OCI-LY1 (cell line): ENCODE results near the gene SLC12A6.
"Not testable (repeated sequence)": the region's sequence is repeated elsewhere in the genome, so short reads cannot be mapped to it uniquely, and the experiment has no call there.

Experiments used
- H2AFZ ChIP-seq: fragments of 200-600 bp; sonication (generic), shearing (Covaris generic); 2 replicates; pipeline ENCODE4 v1.6.0; 2014; ENCODE audit warnings: antibody characterized with exemption, mild to moderate bottlenecking, low read length
- H3F3A ChIP-seq: fragments of 200-600 bp; sonication (generic), shearing (Covaris generic); 2 replicates; pipeline ENCODE4 v1.6.0; 2014; ENCODE audit warnings: mild to moderate bottlenecking, antibody characterized with exemption, low read length, moderate library complexity; ENCODE audit not compliant: insufficient read depth
- H3K27ac ChIP-seq: fragments of 200-600 bp; sonication (generic); 2 replicates; pipeline ENCODE4 v1.5.1; 2014; ENCODE audit warnings: low read length, mixed run types, mild to moderate bottlenecking, low read depth; ENCODE audit not compliant: poor library complexity, severe bottlenecking
- H3K27me3 ChIP-seq: fragments of 200-600 bp; sonication (generic); 2 replicates; pipeline ENCODE4 v1.6.0; 2014; ENCODE audit warnings: antibody characterized with exemption, mild to moderate bottlenecking, low read length, moderate library complexity; ENCODE audit not compliant: insufficient read depth
- H3K36me3 ChIP-seq: fragments of 200-600 bp; sonication (generic); 2 replicates; pipeline ENCODE4 v1.6.1; 2014; ENCODE audit warnings: mild to moderate bottlenecking, antibody characterized with exemption, low read length, moderate library complexity, mixed read lengths; ENCODE audit not compliant: insufficient read depth
- H3K4me1 ChIP-seq: fragments of 200-600 bp; sonication (generic); 2 replicates; pipeline ENCODE4 v1.5.1; 2014; ENCODE audit warnings: mild to moderate bottlenecking, low read length, moderate library complexity; ENCODE audit not compliant: insufficient read depth, severe bottlenecking
- H3K4me2 ChIP-seq: fragments of 200-600 bp; sonication (generic), shearing (Covaris generic); 2 replicates; pipeline ENCODE4 v1.6.1; 2014; ENCODE audit warnings: low read length
- H3K4me3 ChIP-seq: fragments of 200-600 bp; sonication (generic); 2 replicates; pipeline ENCODE4 v1.5.1; 2014; ENCODE audit warnings: low read length, low read depth, mild to moderate bottlenecking, mixed read lengths; ENCODE audit not compliant: poor library complexity, severe bottlenecking
- H3K79me2 ChIP-seq: fragments of 200-600 bp; shearing (Covaris generic); 2 replicates; pipeline ENCODE4 v1.6.1; 2016; ENCODE audit warnings: mixed run types, low read length, mixed read lengths; ENCODE audit not compliant: insufficient read depth
- H3K9ac ChIP-seq: fragments of 200-600 bp; sonication (generic), shearing (Covaris generic); 2 replicates; pipeline ENCODE4 v1.6.1; 2014; ENCODE audit warnings: mild to moderate bottlenecking, low read length, mixed read lengths
- H3K9me2 ChIP-seq: fragments of 200-600 bp; sonication (generic), shearing (Covaris generic); 2 replicates; pipeline ENCODE4 v1.6.1; 2014; ENCODE audit warnings: low read depth, mild to moderate bottlenecking, low read length, mixed read lengths
- H3K9me3 ChIP-seq: fragments of 200-600 bp; shearing (Covaris generic); 2 replicates; pipeline ENCODE4 v1.6.1; 2014; ENCODE audit warnings: low read length, mixed read lengths
- H4K20me1 ChIP-seq: fragments of 200-600 bp; sonication (generic), shearing (Covaris generic); 2 replicates; pipeline ENCODE4 v1.6.0; 2016; ENCODE audit warnings: mild to moderate bottlenecking, low read length; ENCODE audit not compliant: insufficient read depth
- EZH2 ChIP-seq: fragments of 200-600 bp; sonication (generic), shearing (Covaris generic); IDR thresholded peaks from 2 replicates; pipeline ENCODE4 v1.8.0; 2017; ENCODE audit warnings: borderline replicate concordance, mixed run types, mild to moderate bottlenecking, antibody characterized with exemption, low read length, moderate library complexity, mixed read lengths
- TF ChIP-seq, protein P1 (sequence below): fragments of 200-600 bp; sonication (generic), shearing (Covaris generic); IDR thresholded peaks from 2 replicates; pipeline ENCODE4 v1.5.1; 2017; ENCODE audit warnings: mild to moderate bottlenecking, antibody characterized with exemption, low read length, moderate library complexity, mixed read lengths

Gene SLC12A6

GRCh38 chr15:34355241-34355640 lies 17.7 kb upstream of the SLC12A6 start:
- no peaks in the 10 kb centered on the region for H3F3A ChIP-seq
- H2AFZ ChIP-seq: no peak overlapping the region
- H3K36me3 ChIP-seq: 0 out of 2 replicates have a peak, but pooled peaks cover 8% of the 10 kb centered on the region
- no peak for TF ChIP-seq EZH2
- TF ChIP-seq, protein P1, sequence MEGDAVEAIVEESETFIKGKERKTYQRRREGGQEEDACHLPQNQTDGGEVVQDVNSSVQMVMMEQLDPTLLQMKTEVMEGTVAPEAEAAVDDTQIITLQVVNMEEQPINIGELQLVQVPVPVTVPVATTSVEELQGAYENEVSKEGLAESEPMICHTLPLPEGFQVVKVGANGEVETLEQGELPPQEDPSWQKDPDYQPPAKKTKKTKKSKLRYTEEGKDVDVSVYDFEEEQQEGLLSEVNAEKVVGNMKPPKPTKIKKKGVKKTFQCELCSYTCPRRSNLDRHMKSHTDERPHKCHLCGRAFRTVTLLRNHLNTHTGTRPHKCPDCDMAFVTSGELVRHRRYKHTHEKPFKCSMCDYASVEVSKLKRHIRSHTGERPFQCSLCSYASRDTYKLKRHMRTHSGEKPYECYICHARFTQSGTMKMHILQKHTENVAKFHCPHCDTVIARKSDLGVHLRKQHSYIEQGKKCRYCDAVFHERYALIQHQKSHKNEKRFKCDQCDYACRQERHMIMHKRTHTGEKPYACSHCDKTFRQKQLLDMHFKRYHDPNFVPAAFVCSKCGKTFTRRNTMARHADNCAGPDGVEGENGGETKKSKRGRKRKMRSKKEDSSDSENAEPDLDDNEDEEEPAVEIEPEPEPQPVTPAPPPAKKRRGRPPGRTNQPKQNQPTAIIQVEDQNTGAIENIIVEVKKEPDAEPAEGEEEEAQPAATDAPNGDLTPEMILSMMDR: no peak
- no peaks in the 10 kb centered on the region for H4K20me1 ChIP-seq
- no peak overlapping the region for H3K4me2 ChIP-seq
- H3K27me3 ChIP-seq: no peaks in the 10 kb centered on the region
- no peak overlapping the region for H3K4me3 ChIP-seq
- no peaks in the 10 kb centered on the region for H3K9me3 ChIP-seq
- no peak overlapping the region for H3K9ac ChIP-seq
- H3K79me2 ChIP-seq: no peaks in the 10 kb centered on the region
- H3K9me2 ChIP-seq: no peaks in the 10 kb centered on the region
- no peak overlapping the region for H3K27ac ChIP-seq
- H3K4me1 ChIP-seq: no peaks in the 10 kb centered on the region

DNA sequence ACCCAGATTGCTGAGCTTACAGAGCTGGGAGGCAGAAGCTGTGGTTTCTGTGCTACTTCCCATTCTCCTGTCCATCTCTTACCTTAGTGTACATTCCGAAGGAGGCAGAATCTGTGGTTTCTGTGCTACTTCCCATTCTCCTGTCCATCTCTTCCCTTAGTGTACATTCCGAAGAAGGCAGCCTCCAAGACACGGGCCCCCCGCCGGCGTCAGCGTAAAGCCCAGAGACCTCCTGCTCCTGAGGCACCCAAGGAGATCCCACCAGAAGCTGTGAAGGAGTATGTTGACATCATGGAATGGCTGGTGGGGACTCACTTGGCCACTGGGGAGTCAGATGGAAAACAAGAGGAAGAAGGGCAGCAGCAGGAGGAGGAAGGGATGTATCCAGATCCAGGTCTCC lies 16.7 kb upstream of the SLC12A6 start:
- Histone ChIP-seq H3K27me3 (no peaks in the 10 kb centered on the region), H3K79me2 (no peaks in the 10 kb centered on the region), H3K4me1 (no peaks in the 10 kb centered on the region), H3F3A (no peaks in the 10 kb centered on the region), H4K20me1 (no peaks in the 10 kb centered on the region), H2AFZ (no peak overlapping the region), H3K9me2 (no peaks in the 10 kb centered on the region), H3K9ac (no peak overlapping the region), H3K9me3 (no peaks in the 10 kb centered on the region), H3K27ac (no peak overlapping the region), H3K4me3 (no peak overlapping the region), H3K4me2 (no peak overlapping the region), H3K36me3 (0 out of 2 replicates have a peak, but pooled peaks cover 8% of the 10 kb centered on the region)
- TF ChIP-seq, protein P1: no peak
- TF ChIP-seq EZH2: no peak

DNA sequence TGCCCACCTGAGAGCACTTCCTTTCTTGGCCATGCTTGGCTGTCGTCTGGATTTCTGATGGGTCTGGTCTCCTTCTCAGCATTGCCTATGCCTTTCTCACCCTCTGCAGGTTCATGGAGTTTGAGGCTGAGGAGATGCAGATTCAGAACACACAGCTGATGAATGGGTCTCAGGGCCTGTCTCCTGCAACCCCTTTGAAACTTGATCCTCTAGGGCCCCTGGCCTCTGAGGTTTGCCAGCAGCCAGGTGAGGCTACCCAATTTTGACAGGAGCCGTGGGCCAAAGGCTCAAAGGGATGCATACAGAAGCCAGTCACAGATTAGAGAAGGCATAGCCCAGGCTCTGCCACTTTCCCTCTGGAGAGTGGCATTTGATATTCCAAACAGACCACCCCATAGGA lies 16.0 kb upstream of the SLC12A6 start:
- no peak overlapping the region for H2AFZ ChIP-seq
- H3K4me1 ChIP-seq: no peaks in the 10 kb centered on the region
- H3K27me3 ChIP-seq: no peaks in the 10 kb centered on the region
- no peaks in the 10 kb centered on the region for H3K9me3 ChIP-seq
- H3K4me3 ChIP-seq: no peak overlapping the region
- H3K9ac ChIP-seq: no peak overlapping the region
- H3K79me2 ChIP-seq: no peaks in the 10 kb centered on the region
- 0 out of 2 replicates have a peak, but pooled peaks cover 8% of the 10 kb centered on the region for H3K36me3 ChIP-seq
- H3K4me2 ChIP-seq: no peak overlapping the region
- H3F3A ChIP-seq: no peaks in the 10 kb centered on the region
- no peak for TF ChIP-seq EZH2
- TF ChIP-seq, protein P1: no peak
- no peak overlapping the region for H3K27ac ChIP-seq
- no peaks in the 10 kb centered on the region for H4K20me1 ChIP-seq
- no peaks in the 10 kb centered on the region for H3K9me2 ChIP-seq

DNA sequence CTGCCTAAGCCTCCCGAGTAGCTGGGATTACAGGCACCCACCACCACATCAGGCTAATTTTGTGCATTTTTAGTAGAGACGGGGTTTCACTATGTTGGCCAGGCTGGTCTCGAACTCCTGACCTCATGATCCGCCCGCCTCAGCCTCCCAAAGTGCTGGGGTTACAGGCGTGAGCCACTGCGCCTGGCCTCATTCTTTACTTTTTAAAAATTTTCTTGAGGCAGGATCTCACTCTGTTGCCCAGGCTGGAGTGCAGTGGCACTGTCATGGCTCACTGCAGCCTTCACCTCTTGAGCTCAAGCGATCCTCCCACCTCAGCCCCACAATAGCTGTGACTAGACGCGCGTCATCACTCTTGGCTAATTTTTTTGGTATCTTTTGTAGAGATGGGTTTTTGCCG lies 15.4 kb upstream of the SLC12A6 start:
- H3K9me2 ChIP-seq, H2AFZ ChIP-seq, H3K9ac ChIP-seq, H3K27ac ChIP-seq, H4K20me1 ChIP-seq, H3F3A ChIP-seq, H3K4me2 ChIP-seq, H3K4me1 ChIP-seq, H3K79me2 ChIP-seq, H3K4me3 ChIP-seq, H3K9me3 ChIP-seq, H3K27me3 ChIP-seq, H3K36me3 ChIP-seq: not testable (repeated sequence)
